GM12891 (cell line): Measurements from ENCODE around the gene ZC3H6.

Experiments
- PAX5 ChIP-seq: IDR thresholded peaks from 2 replicates; pipeline ENCODE4 v1.6.1; 2011; ENCODE audit warnings: low read length, moderate library complexity, mild to moderate bottlenecking; ENCODE audit not compliant: insufficient read depth, severe bottlenecking
- POLR2A ChIP-seq: IDR thresholded peaks from 2 replicates; pipeline ENCODE4 v1.6.1; 2011; ENCODE audit warnings: low read depth, low read length, control low read depth
- POLR2AphosphoS5 ChIP-seq: IDR thresholded peaks from 2 replicates; pipeline ENCODE4 v1.6.1; 2011; ENCODE audit warnings: low read depth, low read length, control low read depth
- SPI1 ChIP-seq: IDR thresholded peaks from 2 replicates; pipeline ENCODE4 v1.6.1; 2011; ENCODE audit warnings: low read depth, low read length, control low read depth
- TAF1 ChIP-seq: IDR thresholded peaks from 2 replicates; pipeline ENCODE4 v1.6.1; 2011; ENCODE audit warnings: low read depth, low read length, control low read depth

- TF ChIP-seq POLR2AphosphoS5 (no peak), TAF1 (no peak), POLR2A (no peak), SPI1 (no peak), PAX5 (no peak)
These were observed 32.2 kb upstream of the ZC3H6 start for GRCh38 chr2:112243233-112243632.
